ENCODE measurements around the gene JUNB.
"Not testable (repeated sequence)": the region's sequence is repeated elsewhere in the genome, so short reads cannot be mapped to it uniquely, and the experiment has no call there.

The JUNB gene

GRCh38 chr19:12800923-12801465, 9.7 kb downstream of the JUNB start:
- H3K4me3 ChIP-seq (ENCODE audit: low read length), result peak overlapping the region; percentile 86
- DNase-seq (ENCODE audit: low read depth), result no peak

GRCh38 chr19:12801466-12802266, 10.4 kb downstream of the JUNB start, which contains the start of the genes PRDX2 and THSD8:
Gene PRDX2 (minus strand): TSS chr19:12801800. CDS start chr19:12801261, 539 bp downstream.
Gene THSD8 (plus strand): TSS chr19:12802069. CDS start chr19:12802072, 3 bp downstream.
- TF ChIP-seq, protein P1, sequence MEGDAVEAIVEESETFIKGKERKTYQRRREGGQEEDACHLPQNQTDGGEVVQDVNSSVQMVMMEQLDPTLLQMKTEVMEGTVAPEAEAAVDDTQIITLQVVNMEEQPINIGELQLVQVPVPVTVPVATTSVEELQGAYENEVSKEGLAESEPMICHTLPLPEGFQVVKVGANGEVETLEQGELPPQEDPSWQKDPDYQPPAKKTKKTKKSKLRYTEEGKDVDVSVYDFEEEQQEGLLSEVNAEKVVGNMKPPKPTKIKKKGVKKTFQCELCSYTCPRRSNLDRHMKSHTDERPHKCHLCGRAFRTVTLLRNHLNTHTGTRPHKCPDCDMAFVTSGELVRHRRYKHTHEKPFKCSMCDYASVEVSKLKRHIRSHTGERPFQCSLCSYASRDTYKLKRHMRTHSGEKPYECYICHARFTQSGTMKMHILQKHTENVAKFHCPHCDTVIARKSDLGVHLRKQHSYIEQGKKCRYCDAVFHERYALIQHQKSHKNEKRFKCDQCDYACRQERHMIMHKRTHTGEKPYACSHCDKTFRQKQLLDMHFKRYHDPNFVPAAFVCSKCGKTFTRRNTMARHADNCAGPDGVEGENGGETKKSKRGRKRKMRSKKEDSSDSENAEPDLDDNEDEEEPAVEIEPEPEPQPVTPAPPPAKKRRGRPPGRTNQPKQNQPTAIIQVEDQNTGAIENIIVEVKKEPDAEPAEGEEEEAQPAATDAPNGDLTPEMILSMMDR (conservative IDR thresholded peaks at IDR 0.05; ENCODE audit: low read length), result no peak
- H3K4me3 ChIP-seq (ENCODE audit: low read length), result peak within 1 kb of the TSS; percentile 86
- DNase-seq (ENCODE audit: low read depth), result peak; percentile 63

More at GRCh38 chr19:12800923-12801465, 9.7 kb downstream of the JUNB start:
- TF ChIP-seq, protein P1 (conservative IDR thresholded peaks at IDR 0.05; ENCODE audit: low read length), result no peak

DNA sequence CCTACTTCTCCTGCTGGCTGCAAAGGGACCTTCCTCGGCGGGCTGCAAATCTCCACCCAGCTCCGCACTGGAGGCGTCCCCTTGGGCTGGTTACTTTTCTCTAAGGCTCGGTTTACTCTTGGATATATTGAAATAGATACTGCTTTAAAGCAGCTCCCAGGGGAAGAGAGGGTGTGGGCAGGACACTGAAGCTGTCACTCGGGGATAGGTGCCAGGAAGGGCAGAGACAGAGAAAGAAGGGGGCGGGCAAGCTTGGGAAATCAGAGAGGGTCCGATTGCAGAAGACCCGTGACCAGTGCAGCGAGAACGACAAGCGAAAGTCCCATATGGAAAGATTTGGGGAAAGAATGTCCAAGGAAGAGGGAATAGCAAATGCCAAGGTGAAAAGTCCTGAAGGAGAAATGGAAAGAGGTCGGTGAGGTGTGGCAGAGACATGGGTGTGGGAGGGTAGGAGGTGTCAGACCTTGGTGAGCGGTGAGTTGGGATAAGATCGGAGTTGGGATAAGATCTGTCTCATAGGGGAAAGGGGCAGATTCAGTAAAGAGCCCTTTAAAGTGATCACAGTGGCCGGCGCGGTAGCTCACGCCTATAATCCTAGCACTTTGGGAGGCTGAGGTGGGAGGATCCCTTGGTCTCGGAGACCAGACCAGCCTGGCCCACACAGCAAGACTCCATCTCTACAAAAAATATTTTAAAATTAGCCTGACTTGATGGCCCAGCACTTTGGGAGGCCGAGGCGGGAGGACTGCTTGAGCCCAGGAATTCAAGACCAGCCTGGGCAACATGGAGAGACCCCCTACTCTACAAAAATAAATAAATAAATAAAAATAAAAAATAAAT, 11.2 kb downstream of the JUNB start:
- DNase-seq (ENCODE audit: low read depth), result no peak
- peak overlapping the region; percentile 86 for H3K4me3 ChIP-seq (ENCODE audit: low read length)
- TF ChIP-seq, protein P1 (conservative IDR thresholded peaks at IDR 0.05; ENCODE audit: low read length), result no peak

DNA sequence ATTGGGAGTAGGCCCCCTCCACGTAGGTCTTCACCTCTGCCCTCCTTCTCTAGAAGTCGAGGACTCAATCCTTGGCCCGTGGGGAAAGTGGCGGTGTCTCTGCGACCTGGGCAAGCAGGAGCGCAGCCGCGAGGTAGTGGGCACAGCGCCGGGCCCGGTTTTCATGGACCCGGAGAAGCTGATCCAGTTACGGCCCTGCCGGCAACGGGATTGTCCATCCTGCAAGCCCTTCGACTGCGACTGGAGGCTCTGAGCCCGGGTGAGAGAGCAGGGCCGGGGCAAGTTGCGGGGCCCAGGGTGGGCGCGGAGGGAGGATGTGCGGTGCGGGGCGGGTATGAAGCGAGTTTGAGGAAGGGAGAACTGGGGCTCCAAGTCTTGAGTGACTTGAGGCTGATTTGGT, 12.8 kb downstream of the JUNB start:
- no peak for DNase-seq (ENCODE audit: low read depth)
- TF ChIP-seq, protein P1 (conservative IDR thresholded peaks at IDR 0.05; ENCODE audit: low read length), result no peak
- H3K4me3 ChIP-seq (ENCODE audit: low read length), result no peak overlapping the region

DNA sequence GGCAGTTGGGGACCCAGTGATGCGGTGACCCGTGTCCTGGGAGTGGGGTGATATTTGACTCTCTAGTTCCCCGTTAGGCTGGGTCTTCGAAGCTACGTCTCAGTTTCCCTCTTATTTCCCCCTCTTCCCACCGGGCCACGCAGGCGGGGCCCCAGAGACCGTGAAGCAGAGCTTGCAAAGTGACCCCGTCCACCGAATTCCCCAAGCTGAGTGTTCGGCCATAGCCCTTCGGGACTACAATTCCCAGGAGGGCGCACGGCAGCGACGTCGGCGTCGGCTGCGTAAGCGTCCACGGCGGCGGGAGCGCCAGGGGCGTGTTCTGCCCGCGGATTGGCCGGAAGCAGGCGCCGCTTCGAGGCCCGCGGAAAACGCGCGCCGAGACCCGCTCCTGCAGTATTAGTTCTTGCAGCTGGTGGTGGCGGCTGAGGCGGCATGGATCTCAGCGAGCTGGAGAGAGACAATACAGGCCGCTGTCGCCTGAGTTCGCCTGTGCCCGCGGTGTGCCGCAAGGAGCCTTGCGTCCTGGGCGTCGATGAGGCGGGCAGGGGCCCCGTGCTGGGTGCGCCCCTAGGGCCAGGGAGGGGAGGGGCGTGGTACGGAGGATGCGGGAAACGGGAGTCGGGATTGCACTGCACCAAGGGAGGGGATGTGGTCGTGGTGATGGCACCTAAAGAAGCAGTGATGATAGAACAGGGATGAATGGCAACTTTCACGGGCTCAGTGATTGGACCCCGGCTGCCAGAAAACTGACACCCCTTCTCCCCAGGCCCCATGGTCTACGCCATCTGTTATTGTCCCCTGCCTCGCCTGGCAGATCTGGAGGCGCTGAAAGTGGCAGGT, 15.2 kb downstream of the JUNB start, which contains the start of gene RNASEH2A:
RNASEH2A (plus strand) TSS at position 343 of the 840 bp plus-strand sequence; CDS start at position 433, 90 bp downstream.
- TF ChIP-seq, protein P1 (conservative IDR thresholded peaks at IDR 0.05; ENCODE audit: low read length), result no peak
- peak within 1 kb of the TSS; percentile 79 for H3K4me3 ChIP-seq (ENCODE audit: low read length)

GRCh38 chr19:12815088-12815487, 23.8 kb downstream of the JUNB start:
- H3K4me3 ChIP-seq (ENCODE audit: low read length), result no peak overlapping the region
- TF ChIP-seq, protein P1 (conservative IDR thresholded peaks at IDR 0.05; ENCODE audit: low read length), result no peak
- DNase-seq (ENCODE audit: low read depth), result no peak

More for the DNA sequence above, 15.2 kb downstream of the JUNB start, which contains the start of gene RNASEH2A:
- DNase-seq (ENCODE audit: low read depth), result peak; percentile 88

DNA sequence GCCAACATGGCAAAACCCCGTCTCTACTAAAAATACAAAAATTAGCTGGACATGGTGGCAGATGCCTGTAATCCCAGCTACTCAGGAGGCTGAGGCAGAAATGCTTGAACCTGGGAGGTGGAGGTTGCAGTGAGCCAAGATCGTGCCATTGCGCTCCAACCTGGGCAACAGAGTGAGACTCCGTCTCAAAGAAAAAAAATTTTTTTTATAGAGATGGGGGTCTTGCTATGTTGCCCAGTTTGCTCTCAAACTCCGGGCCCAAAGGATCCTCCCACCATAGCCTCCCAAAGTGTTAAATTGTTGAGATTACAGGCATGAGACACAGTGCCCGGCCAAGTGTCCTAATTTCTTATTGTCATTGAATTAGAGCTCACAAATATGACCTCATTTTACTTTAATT, 25.9 kb downstream of the JUNB start:
- not testable (repeated sequence) for DNase-seq (ENCODE audit: low read depth); H3K4me3 ChIP-seq (ENCODE audit: low read length)

DNA sequence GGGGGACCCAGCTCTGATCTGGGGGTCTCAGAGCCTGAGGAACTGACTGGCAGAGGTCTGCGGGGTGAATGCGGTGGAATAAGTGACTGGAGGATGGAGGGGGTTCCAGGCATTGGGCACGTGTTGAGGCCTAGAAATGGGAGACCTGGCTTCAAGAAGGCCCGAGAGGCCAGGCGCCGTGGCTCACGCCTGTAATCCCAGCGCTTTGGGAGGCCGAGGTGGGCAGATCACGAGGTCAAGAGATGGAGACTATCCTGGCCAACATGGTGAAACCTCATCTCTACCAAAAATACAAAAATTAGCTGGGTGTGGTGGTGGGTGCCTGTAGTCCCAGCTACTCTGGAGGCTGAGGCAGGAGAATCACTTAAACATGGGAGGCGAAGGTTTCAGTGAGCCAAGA, 26.5 kb downstream of the JUNB start:
- DNase-seq (ENCODE audit: low read depth); H3K4me3 ChIP-seq (ENCODE audit: low read length): not testable (repeated sequence)
